H1 (cell line): ENCODE data around the gene CRTC3. TPM values are rescaled to one million over a fixed set of nuclear protein-coding genes. Genes with fewer than 3 reads are reported as not detected.

Source experiments
- CTCF ChIA-PET: fragments of 300-600 bp; sonication (Branson Sonifier 250); formaldehyde crosslinking; loops from one replicate; lab custom pipeline; 2021; ENCODE audit not compliant: partially characterized antibody; lab: Charles Lee
- POLR2A ChIA-PET: fragments of 300-600 bp; sonication (Branson Sonifier 250); formaldehyde crosslinking; loops from one replicate; lab custom pipeline; 2021; ENCODE audit warnings: inconsistent platforms; ENCODE audit not compliant: partially characterized antibody; lab: Charles Lee
- DNase-seq, 2 experiments: peaks; one replicate each; pipeline versions ENCODE4 v3.0.0 to v3.0.0-alpha.2; 2010 to 2022; ENCODE audit warnings: low spot score in 2 of 2, low read depth in 1 of 2, mixed read lengths in 1 of 2
- FAIRE-seq: peaks from 2 replicates; lab custom pipeline; 2011; peaks lifted over from hg19 to GRCh38; lab: Jason Lieb, UNC
- H2AFZ ChIP-seq: 2 replicates; pipeline ENCODE4 v1.8.1; 2012; ENCODE audit warnings: low read length, inconsistent platforms
- H2AK5ac ChIP-seq: 2 replicates; pipeline ENCODE4 v1.6.1; 2013; ENCODE audit warnings: low read depth, low read length
- H2BK120ac ChIP-seq: replicated peaks from 2 replicates; pipeline ENCODE3; 2013; ENCODE audit warnings: low read depth, low read length, inconsistent platforms
- H2BK12ac ChIP-seq: 2 replicates; pipeline ENCODE4 v1.6.1; 2013; ENCODE audit warnings: low read depth, low read length
- H2BK15ac ChIP-seq: 2 replicates; pipeline ENCODE4 v1.6.1; 2013; ENCODE audit warnings: low read length
- H2BK20ac ChIP-seq: 2 replicates; pipeline ENCODE4 v1.6.1; 2013; ENCODE audit warnings: low read length
- H2BK5ac ChIP-seq: 2 replicates; pipeline ENCODE4 v1.6.1; 2013; ENCODE audit warnings: low read depth, low read length
- H3K14ac ChIP-seq: 2 replicates; pipeline ENCODE4 v1.6.1; 2013; ENCODE audit warnings: inconsistent platforms; ENCODE audit not compliant: insufficient read length
- H3K18ac ChIP-seq: 2 replicates; pipeline ENCODE4 v1.6.1; 2013; ENCODE audit warnings: low read length; ENCODE audit errors: extremely low read depth
- H3K23ac ChIP-seq: 2 replicates; pipeline ENCODE4 v1.6.1; 2013; ENCODE audit warnings: inconsistent platforms; ENCODE audit not compliant: insufficient read length
- H3K23me2 ChIP-seq: 2 replicates; pipeline ENCODE4 v1.6.1; 2013; ENCODE audit warnings: low read depth, low read length
- H3K27ac ChIP-seq: 2 replicates; pipeline ENCODE4 v1.6.1; 2011; ENCODE audit warnings: low read depth, low read length, inconsistent platforms
- H3K27me3 ChIP-seq, 4 experiments: replicated peaks in 1 of 4; 1 replicate in 1 of 4; 2 replicates in 3 of 4; pipeline versions ENCODE4 v1.6.1 to v1.8.1; 2011 to 2013; ENCODE audit warnings: low read length in 3 of 4, mild to moderate bottlenecking in 3 of 4, inconsistent platforms in 2 of 4, mixed read lengths in 2 of 4, moderate library complexity in 1 of 4; ENCODE audit not compliant: control insufficient read depth in 3 of 4, insufficient read depth in 3 of 4; ENCODE audit errors: extremely low read depth in 1 of 4
- H3K36me3 ChIP-seq, 4 experiments: 2 replicates each; pipeline versions ENCODE4 v1.6.1 to v1.8.1; 2011 to 2013; ENCODE audit warnings: mild to moderate bottlenecking in 4 of 4, low read length in 3 of 4, moderate library complexity in 2 of 4, control low read depth in 1 of 4, inconsistent platforms in 1 of 4; ENCODE audit not compliant: insufficient read depth in 4 of 4, control insufficient read depth in 2 of 4
- H3K4ac ChIP-seq: replicated peaks from 2 replicates; pipeline ENCODE3; 2013; ENCODE audit warnings: low read length, low read depth, mixed read lengths, inconsistent platforms; ENCODE audit not compliant: insufficient read length
- H3K4me1 ChIP-seq, 4 experiments: replicated peaks in 1 of 4; 1 replicate in 1 of 4; 2 replicates in 3 of 4; pipeline versions ENCODE4 v1.6.1 to v1.8.1; 2011 to 2013; ENCODE audit warnings: low read length in 3 of 4, inconsistent platforms in 2 of 4, mixed read lengths in 1 of 4; ENCODE audit not compliant: insufficient read depth in 4 of 4, control insufficient read depth in 3 of 4
- H3K4me2 ChIP-seq, 2 experiments: 2 replicates each; pipeline versions ENCODE4 v1.6.1 to v1.8.1; 2011 to 2013; ENCODE audit warnings: low read depth in 2 of 2, low read length in 2 of 2, control low read depth in 1 of 2, inconsistent platforms in 1 of 2, mild to moderate bottlenecking in 1 of 2; ENCODE audit not compliant: insufficient read depth in 1 of 2
- H3K4me3 ChIP-seq, 4 experiments: fragments of 200-600, 300-600 bp in 1 of 4; sonication (generic), shearing (Covaris generic), sonication (Bioruptor Twin) in 1 of 4; 2 replicates each; pipeline versions ENCODE4 v1.5.1 to v1.8.1; 2011 to 2016; ENCODE audit warnings: low read length in 4 of 4, low read depth in 3 of 4, control low read depth in 2 of 4, inconsistent platforms in 2 of 4, mild to moderate bottlenecking in 2 of 4, mixed read lengths in 1 of 4, moderate library complexity in 1 of 4; ENCODE audit not compliant: insufficient read depth in 2 of 4; ENCODE audit errors: extremely low read depth in 1 of 4
- H3K56ac ChIP-seq: replicated peaks from 2 replicates; pipeline ENCODE3; 2013; ENCODE audit warnings: low read depth, mild to moderate bottlenecking, mixed read lengths, low read length, inconsistent platforms; ENCODE audit not compliant: insufficient read length
- H3K79me1 ChIP-seq: 2 replicates; pipeline ENCODE4 v1.6.1; 2013; ENCODE audit warnings: low read depth, low read length, control low read depth
- H3K79me2 ChIP-seq, 2 experiments: 2 replicates each; pipeline versions ENCODE4 v1.6.1 to v1.8.1; 2012 to 2013; ENCODE audit warnings: low read length in 2 of 2, mild to moderate bottlenecking in 2 of 2, inconsistent platforms in 1 of 2; ENCODE audit not compliant: insufficient read depth in 2 of 2, control insufficient read depth in 1 of 2
- H3K9ac ChIP-seq, 4 experiments: replicated peaks in 1 of 4; 1 replicate in 1 of 4; 2 replicates in 3 of 4; pipeline versions ENCODE4 v1.6.1 to v1.8.1; 2011 to 2013; ENCODE audit warnings: low read depth in 3 of 4, low read length in 3 of 4, control low read depth in 2 of 4, mild to moderate bottlenecking in 2 of 4, moderate library complexity in 2 of 4, inconsistent platforms in 1 of 4; ENCODE audit errors: extremely low read depth in 1 of 4
- H3K9me3 ChIP-seq, 2 experiments: 2 replicates each; pipeline versions ENCODE4 v1.6.1 to v1.8.1; 2012 to 2013; ENCODE audit warnings: mild to moderate bottlenecking in 2 of 2, moderate library complexity in 2 of 2, control low read depth in 1 of 2, inconsistent platforms in 1 of 2, low read depth in 1 of 2, low read length in 1 of 2, mixed read lengths in 1 of 2; ENCODE audit not compliant: insufficient read depth in 2 of 2
- H4K20me1 ChIP-seq, 2 experiments: replicated peaks in 1 of 2; 2 replicates each; pipeline versions ENCODE3 to v1.8.1; 2011 to 2013; ENCODE audit warnings: inconsistent platforms in 2 of 2, low read length in 2 of 2, mild to moderate bottlenecking in 1 of 2; ENCODE audit not compliant: insufficient read depth in 2 of 2, control insufficient read depth in 1 of 2
- H4K5ac ChIP-seq: 2 replicates; pipeline ENCODE4 v1.6.1; 2013; ENCODE audit warnings: low read length, low read depth, mixed read lengths, inconsistent platforms; ENCODE audit not compliant: insufficient read length
- H4K8ac ChIP-seq: 2 replicates; pipeline ENCODE4 v1.8.0; 2013; ENCODE audit warnings: mild to moderate bottlenecking, moderate library complexity, low read length, inconsistent platforms; ENCODE audit not compliant: insufficient read depth; ENCODE audit errors: extremely low read depth
- H4K91ac ChIP-seq: replicated peaks from 2 replicates; pipeline ENCODE3; 2013; ENCODE audit warnings: low read length, mixed read lengths, inconsistent platforms; ENCODE audit not compliant: insufficient read length
- BRCA1 ChIP-seq: IDR thresholded peaks from 2 replicates; pipeline ENCODE4 v1.6.1; 2012; ENCODE audit warnings: low read depth, low read length, improper control_type of control experiment
- FOSL1 ChIP-seq: IDR thresholded peaks from 2 replicates; pipeline ENCODE4 v1.6.1; 2011; ENCODE audit warnings: mild to moderate bottlenecking, low read depth, low read length, moderate library complexity; ENCODE audit not compliant: insufficient read depth
- GTF2F1 ChIP-seq: IDR thresholded peaks from 2 replicates; pipeline ENCODE4 v1.6.1; 2012; ENCODE audit warnings: low read depth, low read length, improper control_type of control experiment, borderline replicate concordance
- HDAC6 ChIP-seq: IDR thresholded peaks from one replicate; pipeline ENCODE4 v1.7.1; 2012; ENCODE audit warnings: low read depth, mild to moderate bottlenecking, inconsistent platforms, low read length, moderate library complexity
- KDM1A ChIP-seq: fragments of 200-600, 300-600 bp; sonication (generic); IDR thresholded peaks from 2 replicates; pipeline ENCODE4 v1.7.1; 2016; ENCODE audit warnings: mild to moderate bottlenecking, low read length, borderline replicate concordance
- MAFK ChIP-seq: IDR thresholded peaks from 2 replicates; pipeline ENCODE4 v1.6.1; 2012; ENCODE audit warnings: low read depth, mild to moderate bottlenecking, improper control_type of control experiment, low read length
- POLR2A ChIP-seq, 2 experiments: IDR thresholded peaks; 1 replicate in 1 of 2; 2 replicates in 1 of 2; pipeline ENCODE4 v1.6.1; 2011; ENCODE audit warnings: low read depth in 2 of 2, low read length in 2 of 2, mild to moderate bottlenecking in 2 of 2; ENCODE audit errors: control extremely low read depth in 1 of 2
- SIX5 ChIP-seq: IDR thresholded peaks from 2 replicates; pipeline ENCODE4 v1.6.1; 2011; ENCODE audit warnings: mild to moderate bottlenecking, low read depth, low read length
- SP2 ChIP-seq: IDR thresholded peaks from 2 replicates; pipeline ENCODE4 v1.6.1; 2012; ENCODE audit warnings: mild to moderate bottlenecking, low read length, inconsistent platforms
- SRF ChIP-seq: IDR thresholded peaks from 2 replicates; pipeline ENCODE4 v1.6.1; 2011; ENCODE audit warnings: mild to moderate bottlenecking, low read depth, low read length, moderate library complexity
- TAF7 ChIP-seq: optimal IDR thresholded peaks from 2 replicates; pipeline ENCODE3; 2011; ENCODE audit warnings: low read depth, mild to moderate bottlenecking, inconsistent platforms, low read length, moderate library complexity, borderline replicate concordance
- WGBS, 2 experiments: shearing (Covaris generic) in 1 of 2; methylation state at CpG; one replicate each; pipeline versions ENCODE4 v1.1.6 to v1.1.7; 2013 to 2015; ENCODE audit warnings: low lambda C conversion rate in 2 of 2, mixed read lengths in 2 of 2, inconsistent platforms in 1 of 2, low coverage in 1 of 2, missing lambda C conversion rate in 1 of 2; ENCODE audit not compliant: insufficient replicate concordance in 2 of 2, insufficient coverage in 1 of 2, insufficient read length in 1 of 2; ENCODE audit errors: extremely low coverage in 1 of 2, missing lambda C conversion rate in 1 of 2; 5-methylcytosine and 5-hydroxymethylcytosine counted together
- polyA plus RNA-seq, 7 experiments: library from polyadenylated mRNA; depleted of rRNA in 3 of 7; stranded (reverse) in 5 of 7; unstranded in 2 of 7; fragments of >200 nt in 5 of 7; fragments of 200-250 nt in 2 of 7; gene quantifications; 1 replicate in 5 of 7; 2 replicates in 1 of 7; 4 replicates in 1 of 7; pipeline versions ENCODE4 v1.2.1 to v1.2.3, GENCODE V29; 2011 to 2013; ENCODE audit warnings: missing spikeins in 2 of 7, mixed read lengths in 2 of 7
- total RNA-seq: library from RNA; stranded (reverse); fragmentation: NEBNext Ultra II Directional; extraction: Animal tissue kit (Norgen Biotek cat#: 25700); gene quantifications from 2 replicates; pipeline ENCODE4 v1.2.1, GENCODE V29; 2021

Gene CRTC3
- total and polyA plus RNA-seq, 2 of the 8 experiments (the other 6 are each of a cell fraction or from before 2014, with no cell fraction given): 5.0 to 5.3 TPM

- no peak overlapping the region for H4K8ac ChIP-seq
- H3K4me2 ChIP-seq: no peak overlapping the region
- no peak overlapping the region for H3K14ac ChIP-seq
- no peaks in the 10 kb centered on the region for H3K27me3 ChIP-seq
- H2BK20ac ChIP-seq: no peak overlapping the region
- H3K4ac ChIP-seq: no peak overlapping the region
- no peaks in the 10 kb centered on the region for H3K79me1 ChIP-seq
- H3K9ac ChIP-seq: no peak overlapping the region
- no peak overlapping the region for H3K27ac ChIP-seq
- H3K9me3 ChIP-seq: no peaks in the 10 kb centered on the region
- CTCF ChIA-PET: interaction anchor here (1.1 to 1.5 kb wide), 3 partner anchors 17 to 67 kb away, joined by 3 to 5 read pairs (median 3); no protein-coding TSS in a partner anchor
- DNase-seq (no peak), FAIRE-seq (no peak)
- no peaks in the 10 kb centered on the region for H3K79me2 ChIP-seq
- peak overlapping the region; percentile 68 for H4K91ac ChIP-seq
- H2BK12ac ChIP-seq: peak overlapping the region; percentile 80; the same call in 1 of the 2 replicates
- H4K5ac ChIP-seq: no peak overlapping the region
- no peaks in the 10 kb centered on the region for H3K23me2 ChIP-seq
- H2AFZ ChIP-seq: no peak overlapping the region
- no peak overlapping the region for H2BK5ac ChIP-seq
- H3K36me3 ChIP-seq: no peaks in the 10 kb centered on the region; a peak in 2 of 8 replicates
- H2BK120ac ChIP-seq: no peak overlapping the region
- no peaks in the 10 kb centered on the region; a peak in 1 of 7 replicates for H3K4me1 ChIP-seq
- H4K20me1 ChIP-seq: peaks cover 0 to 2% of the 10 kb centered on the region in 2 experiments
- no peak overlapping the region for H2AK5ac ChIP-seq
- peak overlapping the region; percentile 31; the same call in 1 of the 2 replicates for H2BK15ac ChIP-seq
- POLR2A ChIA-PET: no interaction called here
- no peak overlapping the region for H3K23ac ChIP-seq
- H3K18ac ChIP-seq: no peak overlapping the region; the same call in 1 of the 2 replicates
- H3K4me3 ChIP-seq: no peak overlapping the region
- H3K56ac ChIP-seq: no peak overlapping the region
- WGBS, 2 experiments: 83% methylated on average over 12 of the region's 13 CpGs; no CpG with 5 or more reads in 1 of the 2 experiments
- TF ChIP-seq HDAC6: no peak
- no peak for TF ChIP-seq GTF2F1
- TF ChIP-seq SP2: no peak
- no peak for TF ChIP-seq FOSL1
- no peak for TF ChIP-seq MAFK
- no peak for TF ChIP-seq SIX5
- no peak for TF ChIP-seq KDM1A
- no peak for TF ChIP-seq SRF
- TF ChIP-seq BRCA1: no peak
- TF ChIP-seq POLR2A (IDR thresholded peaks at IDR 0.05; ENCODE audit: control extremely low read depth in 1 of 2, low read depth in 2 of 2, low read length in 2 of 2): no peak
- TF ChIP-seq TAF7: no peak
Measured at GRCh38 chr15:90624278-90624981, 94.7 kb downstream of the CRTC3 start.
